ENCODE results near the gene NUP153. TPM values are rescaled to one million over a fixed set of nuclear protein-coding genes. Genes with fewer than 3 reads are reported as not detected.

Gene NUP153
- total RNA-seq, 1 experiment from 2014 or later = 67.0 TPM

DNA sequence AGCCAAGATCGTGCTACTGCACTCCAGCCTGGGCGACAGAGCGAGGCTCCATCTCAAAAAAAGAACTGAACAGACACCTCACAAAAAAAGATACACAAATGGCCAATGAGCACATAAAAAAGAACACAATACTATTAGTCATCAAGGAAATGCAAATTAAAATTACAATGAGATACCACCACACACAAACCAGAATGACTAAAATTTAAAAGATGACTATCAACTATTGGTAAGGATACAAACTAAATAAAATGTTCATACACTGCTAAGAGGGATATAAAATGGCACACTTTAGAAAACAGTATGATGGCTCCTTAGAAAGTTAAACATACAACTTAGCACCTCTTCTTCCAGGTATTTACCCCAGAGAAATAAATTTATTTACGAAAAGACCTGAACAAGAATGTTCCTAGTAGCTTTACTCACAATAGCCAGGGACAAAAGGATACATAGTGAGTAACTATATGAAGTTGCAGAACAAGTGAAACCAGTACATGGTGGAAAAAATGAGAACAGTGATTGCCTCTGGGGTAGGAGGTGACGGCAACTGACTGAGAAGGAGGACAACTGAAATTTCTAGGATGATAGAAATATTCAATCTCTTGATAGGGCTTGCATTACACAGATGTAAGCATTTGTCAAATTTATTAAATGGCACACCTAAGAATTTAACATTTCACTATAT lies 53.4 kb downstream of the NUP153 start (continued):
- TF ChIP-seq, protein P1, sequence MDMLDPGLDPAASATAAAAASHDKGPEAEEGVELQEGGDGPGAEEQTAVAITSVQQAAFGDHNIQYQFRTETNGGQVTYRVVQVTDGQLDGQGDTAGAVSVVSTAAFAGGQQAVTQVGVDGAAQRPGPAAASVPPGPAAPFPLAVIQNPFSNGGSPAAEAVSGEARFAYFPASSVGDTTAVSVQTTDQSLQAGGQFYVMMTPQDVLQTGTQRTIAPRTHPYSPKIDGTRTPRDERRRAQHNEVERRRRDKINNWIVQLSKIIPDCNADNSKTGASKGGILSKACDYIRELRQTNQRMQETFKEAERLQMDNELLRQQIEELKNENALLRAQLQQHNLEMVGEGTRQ (CRISPR knock-in tag; IDR thresholded peaks at IDR 0.05) = no peak
- TF ChIP-seq, protein P2, sequence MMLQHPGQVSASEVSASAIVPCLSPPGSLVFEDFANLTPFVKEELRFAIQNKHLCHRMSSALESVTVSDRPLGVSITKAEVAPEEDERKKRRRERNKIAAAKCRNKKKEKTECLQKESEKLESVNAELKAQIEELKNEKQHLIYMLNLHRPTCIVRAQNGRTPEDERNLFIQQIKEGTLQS (CRISPR knock-in tag; conservative IDR thresholded peaks at IDR 0.05) = no peak
- no peak for TF ChIP-seq SOX15 (CRISPR knock-in tag; IDR thresholded peaks at IDR 0.05)
- TF ChIP-seq, protein P3, sequence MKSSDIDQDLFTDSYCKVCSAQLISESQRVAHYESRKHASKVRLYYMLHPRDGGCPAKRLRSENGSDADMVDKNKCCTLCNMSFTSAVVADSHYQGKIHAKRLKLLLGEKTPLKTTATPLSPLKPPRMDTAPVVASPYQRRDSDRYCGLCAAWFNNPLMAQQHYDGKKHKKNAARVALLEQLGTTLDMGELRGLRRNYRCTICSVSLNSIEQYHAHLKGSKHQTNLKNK (CRISPR knock-in tag; IDR thresholded peaks at IDR 0.05) = no peak

DNA sequence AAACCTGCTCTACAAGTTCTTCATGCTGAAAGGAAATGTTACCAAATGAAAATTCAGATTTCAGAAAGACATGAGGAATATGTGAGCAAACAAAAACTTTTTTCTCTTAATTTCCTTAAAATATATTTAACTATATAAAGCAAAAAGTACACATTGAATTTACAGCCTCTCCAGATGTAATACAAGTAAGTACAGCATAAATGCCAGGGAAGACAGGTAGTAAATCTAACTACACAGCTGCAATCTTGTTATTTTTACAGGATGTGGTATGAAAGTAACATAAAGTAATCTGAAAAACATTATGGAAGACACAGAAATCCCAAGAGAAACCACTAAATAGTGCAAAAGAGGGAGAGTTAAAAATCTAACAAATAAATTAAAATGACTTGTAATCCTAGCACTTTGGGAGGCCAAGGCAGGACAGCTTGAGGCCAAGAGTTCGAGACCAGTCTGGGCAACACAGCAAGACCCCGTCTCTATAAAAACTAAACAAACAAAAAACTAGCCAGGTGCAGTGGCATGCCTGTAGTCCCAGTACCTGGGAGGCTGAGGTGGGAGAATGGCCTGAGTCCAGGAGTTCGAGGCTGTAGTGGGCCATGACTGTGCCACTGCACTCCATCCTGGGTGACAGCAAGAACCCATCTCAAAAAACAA lies 55.9 kb downstream of the NUP153 start:
- TF ChIP-seq ZNF121 (CRISPR knock-in tag; IDR thresholded peaks at IDR 0.05) = peak; percentile 56; the same call in 1 of the 2 replicates
- TF ChIP-seq, protein P2 (CRISPR knock-in tag; conservative IDR thresholded peaks at IDR 0.05) = no peak
- no peaks in the 10 kb centered on the region for H3K9me3 Mint-ChIP-seq
- no peak overlapping the region for H3K4me3 Mint-ChIP-seq
- no peak for ATAC-seq
- no peaks in the 10 kb centered on the region for H3K27me3 Mint-ChIP-seq (ENCODE audit: low read depth)
- POLR2A ChIA-PET = no interaction called here
- H3K27ac Mint-ChIP-seq = no peak overlapping the region
- peaks cover 57% of the 10 kb centered on the region for H3K36me3 Mint-ChIP-seq
- CTCF ChIA-PET = no interaction called here
- H3K4me1 Mint-ChIP-seq = no peaks in the 10 kb centered on the region
- no peak for DNase-seq (ENCODE audit: low spot score)

DNA sequence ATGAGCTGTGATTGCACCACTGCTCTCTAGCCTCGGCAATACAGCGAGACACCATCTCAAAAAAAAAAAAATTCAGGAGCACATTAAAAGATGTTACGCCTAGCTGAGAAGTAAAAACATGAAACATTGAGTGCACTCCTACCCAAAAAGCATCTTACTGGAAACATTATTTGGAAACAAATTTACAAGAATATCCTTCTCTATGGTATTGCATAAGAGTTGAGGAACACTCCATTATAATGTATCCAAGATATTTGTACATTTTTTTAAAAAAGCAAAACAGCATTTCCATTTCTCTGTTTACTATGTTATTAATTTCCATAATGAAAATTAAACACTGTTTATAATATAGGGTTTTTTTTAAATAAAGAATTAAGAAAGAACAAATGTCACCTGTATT lies 58.0 kb downstream of the NUP153 start:
- TF ChIP-seq, protein P4, sequence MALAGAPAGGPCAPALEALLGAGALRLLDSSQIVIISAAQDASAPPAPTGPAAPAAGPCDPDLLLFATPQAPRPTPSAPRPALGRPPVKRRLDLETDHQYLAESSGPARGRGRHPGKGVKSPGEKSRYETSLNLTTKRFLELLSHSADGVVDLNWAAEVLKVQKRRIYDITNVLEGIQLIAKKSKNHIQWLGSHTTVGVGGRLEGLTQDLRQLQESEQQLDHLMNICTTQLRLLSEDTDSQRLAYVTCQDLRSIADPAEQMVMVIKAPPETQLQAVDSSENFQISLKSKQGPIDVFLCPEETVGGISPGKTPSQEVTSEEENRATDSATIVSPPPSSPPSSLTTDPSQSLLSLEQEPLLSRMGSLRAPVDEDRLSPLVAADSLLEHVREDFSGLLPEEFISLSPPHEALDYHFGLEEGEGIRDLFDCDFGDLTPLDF (CRISPR knock-in tag; IDR thresholded peaks at IDR 0.05) = no peak
- TF ChIP-seq RELA (CRISPR knock-in tag; IDR thresholded peaks at IDR 0.05; ENCODE audit: borderline replicate concordance) = no peak
- TF ChIP-seq, protein P5, sequence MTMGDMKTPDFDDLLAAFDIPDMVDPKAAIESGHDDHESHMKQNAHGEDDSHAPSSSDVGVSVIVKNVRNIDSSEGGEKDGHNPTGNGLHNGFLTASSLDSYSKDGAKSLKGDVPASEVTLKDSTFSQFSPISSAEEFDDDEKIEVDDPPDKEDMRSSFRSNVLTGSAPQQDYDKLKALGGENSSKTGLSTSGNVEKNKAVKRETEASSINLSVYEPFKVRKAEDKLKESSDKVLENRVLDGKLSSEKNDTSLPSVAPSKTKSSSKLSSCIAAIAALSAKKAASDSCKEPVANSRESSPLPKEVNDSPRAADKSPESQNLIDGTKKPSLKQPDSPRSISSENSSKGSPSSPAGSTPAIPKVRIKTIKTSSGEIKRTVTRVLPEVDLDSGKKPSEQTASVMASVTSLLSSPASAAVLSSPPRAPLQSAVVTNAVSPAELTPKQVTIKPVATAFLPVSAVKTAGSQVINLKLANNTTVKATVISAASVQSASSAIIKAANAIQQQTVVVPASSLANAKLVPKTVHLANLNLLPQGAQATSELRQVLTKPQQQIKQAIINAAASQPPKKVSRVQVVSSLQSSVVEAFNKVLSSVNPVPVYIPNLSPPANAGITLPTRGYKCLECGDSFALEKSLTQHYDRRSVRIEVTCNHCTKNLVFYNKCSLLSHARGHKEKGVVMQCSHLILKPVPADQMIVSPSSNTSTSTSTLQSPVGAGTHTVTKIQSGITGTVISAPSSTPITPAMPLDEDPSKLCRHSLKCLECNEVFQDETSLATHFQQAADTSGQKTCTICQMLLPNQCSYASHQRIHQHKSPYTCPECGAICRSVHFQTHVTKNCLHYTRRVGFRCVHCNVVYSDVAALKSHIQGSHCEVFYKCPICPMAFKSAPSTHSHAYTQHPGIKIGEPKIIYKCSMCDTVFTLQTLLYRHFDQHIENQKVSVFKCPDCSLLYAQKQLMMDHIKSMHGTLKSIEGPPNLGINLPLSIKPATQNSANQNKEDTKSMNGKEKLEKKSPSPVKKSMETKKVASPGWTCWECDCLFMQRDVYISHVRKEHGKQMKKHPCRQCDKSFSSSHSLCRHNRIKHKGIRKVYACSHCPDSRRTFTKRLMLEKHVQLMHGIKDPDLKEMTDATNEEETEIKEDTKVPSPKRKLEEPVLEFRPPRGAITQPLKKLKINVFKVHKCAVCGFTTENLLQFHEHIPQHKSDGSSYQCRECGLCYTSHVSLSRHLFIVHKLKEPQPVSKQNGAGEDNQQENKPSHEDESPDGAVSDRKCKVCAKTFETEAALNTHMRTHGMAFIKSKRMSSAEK (CRISPR knock-in tag; IDR thresholded peaks at IDR 0.05; ENCODE audit: borderline replicate concordance) = no peak
- TF ChIP-seq, protein P3 (CRISPR knock-in tag; IDR thresholded peaks at IDR 0.05) = no peak
- ATAC-seq = no peak
- no peak for DNase-seq (ENCODE audit: low spot score)
- Mint-ChIP-seq H3K27ac (no peak overlapping the region), H3K9me3 (no peaks in the 10 kb centered on the region), H3K4me3 (no peak overlapping the region), H3K4me1 (no peaks in the 10 kb centered on the region), H3K27me3 (ENCODE audit: low read depth) (no peaks in the 10 kb centered on the region), H3K36me3 (peaks cover 57% of the 10 kb centered on the region)
- ChIA-PET CTCF (no interaction called here), POLR2A (no interaction called here)

DNA sequence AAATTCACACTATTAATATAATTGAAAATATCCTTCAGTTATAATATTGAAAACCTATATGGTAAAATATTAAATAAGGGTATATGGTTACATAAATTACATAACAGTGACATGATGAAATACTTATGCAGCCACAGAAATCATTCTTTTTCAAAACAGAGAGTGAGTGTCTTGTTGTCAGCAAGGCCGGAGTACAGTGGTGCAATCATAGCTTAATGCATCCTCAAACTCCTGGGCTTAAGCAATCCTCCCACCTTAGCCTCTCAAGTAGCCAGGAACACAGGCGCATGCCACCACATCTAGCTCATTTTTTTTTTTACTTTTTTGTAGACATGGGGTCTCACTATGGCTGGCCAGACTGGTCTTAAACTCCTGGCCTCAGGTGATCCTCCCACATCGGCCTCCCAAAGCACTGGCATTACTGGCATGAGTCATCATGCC lies 66.2 kb downstream of the NUP153 start:
- Mint-ChIP-seq H3K4me1 (no peaks in the 10 kb centered on the region), H3K27me3 (ENCODE audit: low read depth) (no peaks in the 10 kb centered on the region), H3K36me3 (peaks cover 83% of the 10 kb centered on the region), H3K4me3 (no peak overlapping the region), H3K9me3 (no peaks in the 10 kb centered on the region), H3K27ac (peak overlapping the region; percentile 48; the same call in 1 of the 2 replicates)
- ChIA-PET POLR2A (no interaction called here), CTCF (no interaction called here)
- DNase-seq (ENCODE audit: low spot score) (no peak), ATAC-seq (no peak)
- no peak for TF ChIP-seq EMX1 (CRISPR knock-in tag; IDR thresholded peaks at IDR 0.05)
- TF ChIP-seq GABPB1 (CRISPR knock-in tag; IDR thresholded peaks at IDR 0.05) = peak; percentile 91

All from WTC11 (cell line).